ENCODE results near the gene ARMC12. TPM values are rescaled to one million over a fixed set of nuclear protein-coding genes. Genes with fewer than 3 reads are reported as not detected.

ARMC12 gene
- total RNA-seq, 1 donor from 2014 or later = 2.9 TPM

GRCh38 chr6:35750557-35750956, 13.7 kb downstream of the ARMC12 start:
- H3K27ac Mint-ChIP-seq (ENCODE audit: unreplicated experiment) = no peak overlapping the region
- no peak for DNase-seq (ENCODE audit: low read depth, low spot score)
- no peak for TF ChIP-seq CTCF (conservative IDR thresholded peaks at IDR 0.05)
- H3K9me3 Mint-ChIP-seq = no peaks in the 10 kb centered on the region
- peaks cover 6% of the 10 kb centered on the region for H3K4me1 Mint-ChIP-seq
- H3K4me3 Mint-ChIP-seq = no peak overlapping the region
- H3K27me3 Mint-ChIP-seq (ENCODE audit: low read depth) = no peaks in the 10 kb centered on the region
- H3K36me3 Mint-ChIP-seq (ENCODE audit: low read depth) = no peaks in the 10 kb centered on the region

GRCh38 chr6:35751594-35751993, 14.8 kb downstream of the ARMC12 start:
- no peak overlapping the region for H3K4me3 Mint-ChIP-seq
- TF ChIP-seq CTCF (conservative IDR thresholded peaks at IDR 0.05) = no peak
- no peak for DNase-seq (ENCODE audit: low read depth, low spot score)
- H3K27ac Mint-ChIP-seq (ENCODE audit: unreplicated experiment) = peak overlapping the region; percentile 71
- no peaks in the 10 kb centered on the region for H3K27me3 Mint-ChIP-seq (ENCODE audit: low read depth)
- H3K36me3 Mint-ChIP-seq (ENCODE audit: low read depth) = no peaks in the 10 kb centered on the region
- H3K9me3 Mint-ChIP-seq = no peaks in the 10 kb centered on the region
- H3K4me1 Mint-ChIP-seq = peaks cover 10% of the 10 kb centered on the region

GRCh38 chr6:35752330-35752729, 15.5 kb downstream of the ARMC12 start:
- no peak for DNase-seq (ENCODE audit: low read depth, low spot score)
- TF ChIP-seq CTCF (conservative IDR thresholded peaks at IDR 0.05) = no peak
- peaks cover 12% of the 10 kb centered on the region for H3K4me1 Mint-ChIP-seq
- H3K4me3 Mint-ChIP-seq = no peak overlapping the region
- H3K36me3 Mint-ChIP-seq (ENCODE audit: low read depth) = no peaks in the 10 kb centered on the region
- H3K9me3 Mint-ChIP-seq = no peaks in the 10 kb centered on the region
- H3K27me3 Mint-ChIP-seq (ENCODE audit: low read depth) = peaks cover under 1% of the 10 kb centered on the region
- no peak overlapping the region for H3K27ac Mint-ChIP-seq (ENCODE audit: unreplicated experiment)

- DNase-seq (ENCODE audit: low read depth, low spot score) = no peak
- Mint-ChIP-seq H3K27me3 (ENCODE audit: low read depth) (peaks cover 2% of the 10 kb centered on the region), H3K27ac (ENCODE audit: unreplicated experiment) (no peak overlapping the region), H3K4me3 (no peak overlapping the region), H3K4me1 (peaks cover 18% of the 10 kb centered on the region), H3K36me3 (ENCODE audit: low read depth) (no peaks in the 10 kb centered on the region), H3K9me3 (no peaks in the 10 kb centered on the region)
- TF ChIP-seq CTCF (conservative IDR thresholded peaks at IDR 0.05) = no peak
Observed at GRCh38 chr6:35754452-35755277, 17.8 kb downstream of the ARMC12 start.

DNA sequence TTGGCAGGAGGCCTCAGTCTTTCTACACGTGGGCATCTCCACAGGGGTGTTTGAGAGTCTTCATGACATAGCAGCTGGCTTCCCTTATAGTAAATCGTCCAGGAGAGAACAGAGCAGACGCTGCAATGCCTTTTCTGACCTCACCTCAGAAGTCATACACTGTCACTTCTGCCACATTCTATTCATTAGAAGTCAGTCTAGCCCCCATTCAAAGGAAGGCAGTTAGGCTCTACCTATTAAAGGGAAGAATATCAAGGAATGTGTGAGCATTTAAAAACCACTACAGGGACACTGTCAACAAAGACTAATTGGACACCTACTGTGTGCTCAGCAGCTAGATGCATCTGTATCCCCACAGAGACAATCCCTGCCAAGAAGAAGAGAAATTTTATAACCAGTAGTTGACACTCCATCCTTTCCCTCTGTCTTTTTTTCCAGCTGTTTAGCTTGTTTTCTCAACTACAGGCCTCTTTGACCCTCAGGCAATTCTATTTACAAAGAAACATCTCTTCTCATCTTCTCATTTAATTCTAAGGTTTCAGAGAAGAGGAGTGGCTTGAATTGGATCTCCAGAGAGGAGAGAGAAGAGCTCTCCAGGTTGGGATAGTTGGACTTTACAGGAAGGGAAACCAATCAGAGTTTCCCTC, 18.6 kb downstream of the ARMC12 start:
- Mint-ChIP-seq H3K27ac (ENCODE audit: unreplicated experiment) (no peak overlapping the region), H3K4me3 (no peak overlapping the region), H3K27me3 (ENCODE audit: low read depth) (peaks cover 7% of the 10 kb centered on the region), H3K36me3 (ENCODE audit: low read depth) (no peaks in the 10 kb centered on the region), H3K4me1 (peaks cover 18% of the 10 kb centered on the region), H3K9me3 (no peaks in the 10 kb centered on the region)
- no peak for TF ChIP-seq CTCF (conservative IDR thresholded peaks at IDR 0.05)
- DNase-seq (ENCODE audit: low read depth, low spot score) = no peak
